Vagina (tissue), 2 donors: ENCODE data around the gene SMPD2.

Experiments
- POLR2A ChIP-seq, 2 donors: fragments of 450-650 bp; IDR thresholded peaks; one replicate each; pipeline ENCODE4 v1.6.1; 2017; ENCODE audit warnings: antibody characterized with exemption in 2 of 2, mild to moderate bottlenecking in 2 of 2, moderate library complexity in 2 of 2
- POLR2AphosphoS5 ChIP-seq, 2 donors: sonication (generic); formaldehyde crosslinking; IDR thresholded peaks; one replicate each; pipeline ENCODE4 v1.9.0; 2017; ENCODE audit warnings: antibody characterized with exemption in 2 of 2, mild to moderate bottlenecking in 2 of 2, low read depth in 1 of 2; ENCODE audit not compliant: insufficient read depth in 1 of 2
- TF ChIP-seq, protein P1 (sequence below), 3 experiments: fragments of 450-650 bp in 2 of 3; fragments of 200-600 bp in 1 of 3; sonication (generic) in 1 of 3; IDR thresholded peaks; one replicate each; pipeline ENCODE4 v1.5.1; 2017 to 2019; ENCODE audit warnings: antibody characterized with exemption in 3 of 3, mild to moderate bottlenecking in 2 of 3, moderate library complexity in 2 of 3

DNA sequence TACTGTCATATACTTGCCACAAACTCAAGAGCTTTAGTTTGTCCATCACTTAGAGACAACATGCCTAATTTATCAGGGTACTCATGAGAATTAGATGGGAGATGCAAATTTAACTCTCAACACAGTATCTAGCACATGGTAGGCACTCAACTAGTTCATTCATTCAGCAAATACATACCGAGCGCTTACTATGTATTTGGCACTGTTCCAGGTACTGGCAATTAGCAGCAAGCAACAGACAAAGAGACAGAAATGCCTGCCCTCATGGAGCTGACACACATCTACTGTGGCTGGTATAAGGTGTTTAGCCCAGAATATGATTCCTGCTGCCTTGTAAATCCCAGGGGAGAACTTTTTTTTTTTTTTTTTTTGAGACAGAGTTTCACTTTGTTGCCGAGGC lies 10.3 kb downstream of the SMPD2 start:
- TF ChIP-seq POLR2A (IDR thresholded peaks at IDR 0.05) (no peak), POLR2AphosphoS5 (IDR thresholded peaks at IDR 0.05; ENCODE audit: insufficient read depth in 1 of 2, low read depth in 1 of 2) (no peak)
- TF ChIP-seq, protein P1, sequence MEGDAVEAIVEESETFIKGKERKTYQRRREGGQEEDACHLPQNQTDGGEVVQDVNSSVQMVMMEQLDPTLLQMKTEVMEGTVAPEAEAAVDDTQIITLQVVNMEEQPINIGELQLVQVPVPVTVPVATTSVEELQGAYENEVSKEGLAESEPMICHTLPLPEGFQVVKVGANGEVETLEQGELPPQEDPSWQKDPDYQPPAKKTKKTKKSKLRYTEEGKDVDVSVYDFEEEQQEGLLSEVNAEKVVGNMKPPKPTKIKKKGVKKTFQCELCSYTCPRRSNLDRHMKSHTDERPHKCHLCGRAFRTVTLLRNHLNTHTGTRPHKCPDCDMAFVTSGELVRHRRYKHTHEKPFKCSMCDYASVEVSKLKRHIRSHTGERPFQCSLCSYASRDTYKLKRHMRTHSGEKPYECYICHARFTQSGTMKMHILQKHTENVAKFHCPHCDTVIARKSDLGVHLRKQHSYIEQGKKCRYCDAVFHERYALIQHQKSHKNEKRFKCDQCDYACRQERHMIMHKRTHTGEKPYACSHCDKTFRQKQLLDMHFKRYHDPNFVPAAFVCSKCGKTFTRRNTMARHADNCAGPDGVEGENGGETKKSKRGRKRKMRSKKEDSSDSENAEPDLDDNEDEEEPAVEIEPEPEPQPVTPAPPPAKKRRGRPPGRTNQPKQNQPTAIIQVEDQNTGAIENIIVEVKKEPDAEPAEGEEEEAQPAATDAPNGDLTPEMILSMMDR (IDR thresholded peaks at IDR 0.05) = no peak
